Body of pancreas (tissue), 4 donors: ENCODE results near the gene ARHGAP15. TPM values are rescaled to one million over a fixed set of nuclear protein-coding genes. Genes with fewer than 3 reads are reported as not detected.

Experiments used
- ATAC-seq: fragments of 150-250 bp; one replicate; pipeline ENCODE4 v1.9.1; 2016
- DNase-seq, 4 donors: peaks; one replicate each; pipeline ENCODE4 v3.0.0-alpha.2; 2019
- H3K27ac ChIP-seq, 4 donors: fragments of 200-600 bp; sonication (generic); 1 replicate in 3 of 4; 2 replicates in 1 of 4; pipeline versions ENCODE4 v1.5.1 to v1.6.1; 2016 to 2019; ENCODE audit warnings: mild to moderate bottlenecking in 1 of 4, mixed read lengths in 1 of 4, moderate library complexity in 1 of 4
- H3K27me3 ChIP-seq, 2 donors: fragments of 200-600 bp; sonication (generic); one replicate each; pipeline ENCODE4 v1.6.0; 2016; ENCODE audit warnings: mild to moderate bottlenecking in 1 of 2
- H3K36me3 ChIP-seq, 2 donors: fragments of 200-600 bp; sonication (generic); replicated peaks in 1 of 2; 2 replicates each; pipeline ENCODE4 v1.5.1; 2016; ENCODE audit warnings: low read depth in 2 of 2; ENCODE audit not compliant: insufficient read depth in 1 of 2
- H3K4me1 ChIP-seq: fragments of 200-600 bp; sonication (generic); one replicate; pipeline ENCODE4 v1.6.0; 2016
- H3K4me3 ChIP-seq, 2 donors: fragments of 200-600 bp; sonication (generic); 1 replicate in 1 of 2; 2 replicates in 1 of 2; pipeline ENCODE4 v1.5.1; 2016 to 2019
- H3K9me3 ChIP-seq, 3 donors: fragments of 200-600 bp; sonication (generic); 1 replicate in 2 of 3; 2 replicates in 1 of 3; pipeline ENCODE4 v1.5.1; 2016
- CTCF ChIP-seq, 7 experiments: fragments of 450-650 bp in 4 of 7; fragments of 200-600 bp in 3 of 7; sonication (generic) in 3 of 7; IDR thresholded peaks; one replicate each; pipeline ENCODE4 v1.5.1; 2016 to 2019; ENCODE audit warnings: antibody characterized with exemption in 7 of 7
- POLR2A ChIP-seq, 3 donors: fragments of 450-650 bp; IDR thresholded peaks; one replicate each; pipeline ENCODE4 v1.6.1; 2016; ENCODE audit warnings: antibody characterized with exemption in 3 of 3, mild to moderate bottlenecking in 2 of 3
- WGBS, 2 donors: methylation state at CpG; one replicate each; pipeline ENCODE4 v1.1.5; 2017; 5-methylcytosine and 5-hydroxymethylcytosine counted together
- intact Hi-C: fragments of 100-400 bp; cut with DNase I; formaldehyde crosslinking; loops from one replicate; pipeline ENCODE4 v1.15.1; 2023
- total RNA-seq, 2 donors: library from RNA; depleted of rRNA; stranded (reverse); fragments of >200 nt; gene quantifications; one replicate each; pipeline ENCODE4 v1.1.0, GENCODE V29; 2016

Gene ARHGAP15
- total RNA-seq, 2 donors from 2014 or later, result 1.3 TPM; not detected in 1

- Histone ChIP-seq H3K27me3 (no peaks in the 10 kb centered on the region), H3K4me3 (no peak overlapping the region), H3K36me3 (no peaks in the 10 kb centered on the region), H3K4me1 (no peaks in the 10 kb centered on the region), H3K9me3 (no peaks in the 10 kb centered on the region), H3K27ac (no peak overlapping the region)
- WGBS, 2 donors, result 77 to 85% methylated on average over 4 of the region's 4 CpGs
- ATAC-seq (no peak), DNase-seq (no peak)
- intact Hi-C loops, result no loop called here
- no peak for TF ChIP-seq POLR2A (IDR thresholded peaks at IDR 0.05)
- no peak for TF ChIP-seq CTCF (IDR thresholded peaks at IDR 0.05)
These were observed 486.3 kb downstream of the ARHGAP15 start for GRCh38 chr2:143615562-143615961.

- Histone ChIP-seq H3K4me1 (no peaks in the 10 kb centered on the region), H3K36me3 (no peaks in the 10 kb centered on the region), H3K27me3 (no peaks in the 10 kb centered on the region), H3K27ac (no peak overlapping the region), H3K9me3 (no peaks in the 10 kb centered on the region), H3K4me3 (no peak overlapping the region)
- DNase-seq (no peak), ATAC-seq (no peak)
- WGBS, 2 donors, result 88 to 94% methylated on average over 6 of the region's 6 CpGs
- intact Hi-C loops, result no loop called here
- no peak for TF ChIP-seq POLR2A (IDR thresholded peaks at IDR 0.05)
- TF ChIP-seq CTCF (IDR thresholded peaks at IDR 0.05), result no peak
These were observed 487.2 kb downstream of the ARHGAP15 start for GRCh38 chr2:143616452-143616851.

- intact Hi-C loops, result no loop called here
- no peaks in the 10 kb centered on the region for H3K9me3 ChIP-seq
- H3K4me1 ChIP-seq, result no peaks in the 10 kb centered on the region
- no peak for ATAC-seq
- H3K27me3 ChIP-seq, result no peaks in the 10 kb centered on the region
- DNase-seq, result no peak
- WGBS, 2 donors, result 76 to 80% methylated on average over 2 of the region's 2 CpGs
- no peak for TF ChIP-seq CTCF (IDR thresholded peaks at IDR 0.05)
- no peak for TF ChIP-seq POLR2A (IDR thresholded peaks at IDR 0.05)
- no peak overlapping the region for H3K27ac ChIP-seq
- no peak overlapping the region for H3K4me3 ChIP-seq
- H3K36me3 ChIP-seq, result no peaks in the 10 kb centered on the region
These were observed 488.7 kb downstream of the ARHGAP15 start for GRCh38 chr2:143617803-143618415.

GRCh38 chr2:143622106-143622505 is 492.9 kb downstream of the ARHGAP15 start:
- no peak for TF ChIP-seq CTCF (IDR thresholded peaks at IDR 0.05)
- TF ChIP-seq POLR2A (IDR thresholded peaks at IDR 0.05), result no peak
- ATAC-seq, result no peak

GRCh38 chr2:143623231-143623908 is 494.2 kb downstream of the ARHGAP15 start:
- DNase-seq (no peak), ATAC-seq (no peak)
- TF ChIP-seq POLR2A (IDR thresholded peaks at IDR 0.05) (no peak), CTCF (IDR thresholded peaks at IDR 0.05) (no peak)
- H3K9me3 ChIP-seq, result no peaks in the 10 kb centered on the region
- intact Hi-C loops, result no loop called here
- H3K27ac ChIP-seq, result no peak overlapping the region
- H3K4me3 ChIP-seq, result no peak overlapping the region
- H3K4me1 ChIP-seq, result no peaks in the 10 kb centered on the region
- H3K27me3 ChIP-seq, result no peaks in the 10 kb centered on the region
- no peaks in the 10 kb centered on the region for H3K36me3 ChIP-seq
- 79 to 82% methylated on average over 6 of the region's 6 CpGs for WGBS, 2 donors

More at GRCh38 chr2:143622106-143622505, 492.9 kb downstream of the ARHGAP15 start:
- no peak overlapping the region for H3K4me3 ChIP-seq
- no peaks in the 10 kb centered on the region for H3K27me3 ChIP-seq
- 43 to 46% methylated on average over 2 of the region's 2 CpGs for WGBS, 2 donors
- H3K9me3 ChIP-seq, result no peaks in the 10 kb centered on the region
- no peak for DNase-seq
- no peaks in the 10 kb centered on the region for H3K36me3 ChIP-seq
- intact Hi-C loops, result no loop called here
- H3K27ac ChIP-seq, result no peak overlapping the region
- H3K4me1 ChIP-seq, result no peaks in the 10 kb centered on the region
